SH-SY5Y (cell line): ENCODE results near the gene SDC3.

ENCODE experiments used
- GATA2 ChIP-seq: IDR thresholded peaks from 2 replicates; pipeline ENCODE4 v1.6.1; 2011; ENCODE audit warnings: mild to moderate bottlenecking, low read depth, low read length
- GATA3 ChIP-seq: IDR thresholded peaks from 2 replicates; pipeline ENCODE4 v1.6.1; 2011; ENCODE audit warnings: low read depth, mild to moderate bottlenecking, low read length, moderate library complexity

- TF ChIP-seq GATA3 (no peak), GATA2 (no peak)
Observed at GRCh38 chr1:30845237-30845903, 63.2 kb downstream of the SDC3 start.
